ENCODE results near the gene DPEP2NB.

DPEP2NB gene

GRCh38 chr16:68015681-68016080 is at the start of gene DPEP2NB:
Gene DPEP2NB, minus strand, starts transcription at chr16:68015911. Its CDS starts 141 bp downstream, at chr16:68015770.
- no peak for DNase-seq (ENCODE audit: low read depth)

- peak; percentile 85 for DNase-seq (ENCODE audit: low read depth)
Measured at GRCh38 chr16:68064791-68065365, 49.2 kb upstream of the DPEP2NB start.

GRCh38 chr16:68062910-68063393 is 47.2 kb upstream of the DPEP2NB start:
- no peak for DNase-seq (ENCODE audit: low read depth)

- no peak for DNase-seq (ENCODE audit: low read depth)
Measured at GRCh38 chr16:68061396-68061795, 45.7 kb upstream of the DPEP2NB start.

GRCh38 chr16:68059804-68060203 is 44.1 kb upstream of the DPEP2NB start:
- DNase-seq (ENCODE audit: low read depth), result no peak

GRCh38 chr16:68055395-68055794 is 39.7 kb upstream of the DPEP2NB start:
- no peak for DNase-seq (ENCODE audit: low read depth)

- no peak for DNase-seq (ENCODE audit: low read depth)
Measured at GRCh38 chr16:68049449-68049848, 33.7 kb upstream of the DPEP2NB start.

GRCh38 chr16:68047987-68048386 is 32.3 kb upstream of the DPEP2NB start:
- DNase-seq (ENCODE audit: low read depth), result no peak

GRCh38 chr16:68046106-68046505 is 30.4 kb upstream of the DPEP2NB start:
- no peak for DNase-seq (ENCODE audit: low read depth)

- DNase-seq (ENCODE audit: low read depth), result no peak
Measured at GRCh38 chr16:68041783-68042182, 26.1 kb upstream of the DPEP2NB start.

GRCh38 chr16:68040506-68041288 is 25.0 kb upstream of the DPEP2NB start:
- DNase-seq (ENCODE audit: low read depth), result peak; percentile 57

GRCh38 chr16:68037841-68038597 is 22.3 kb upstream of the DPEP2NB start:
- DNase-seq (ENCODE audit: low read depth), result no peak

- no peak for DNase-seq (ENCODE audit: low read depth)
Measured at GRCh38 chr16:68035227-68035626, 19.5 kb upstream of the DPEP2NB start.

GRCh38 chr16:68033101-68033500 is 17.4 kb upstream of the DPEP2NB start:
- no peak for DNase-seq (ENCODE audit: low read depth)

- DNase-seq (ENCODE audit: low read depth), result peak; percentile 14
Measured at GRCh38 chr16:68031951-68032350, 16.2 kb upstream of the DPEP2NB start.

- peak; percentile 81 for DNase-seq (ENCODE audit: low read depth)
Measured at GRCh38 chr16:68030108-68030507, 14.4 kb upstream of the DPEP2NB start.

- no peak for DNase-seq (ENCODE audit: low read depth)
Measured at GRCh38 chr16:68028996-68029395, 13.3 kb upstream of the DPEP2NB start.

- peak; percentile 94 for DNase-seq (ENCODE audit: low read depth)
Measured at GRCh38 chr16:68022728-68023537, 7.2 kb upstream of the DPEP2NB start, which contains the start of the genes DDX28 and DUS2. Gene DDX28, minus strand, starts transcription at chr16:68023232. Its CDS starts 30 bp downstream, at chr16:68023202. Gene DUS2, plus strand, starts transcription at chr16:68023284. Its CDS starts 14,740 bp downstream, at chr16:68038024.

GRCh38 chr16:68022278-68022727 is 6.6 kb upstream of the DPEP2NB start:
- DNase-seq (ENCODE audit: low read depth), result no peak

GRCh38 chr16:68021490-68021889 is 5.8 kb upstream of the DPEP2NB start:
- DNase-seq (ENCODE audit: low read depth), result no peak

GRCh38 chr16:68019167-68019680 is 3.5 kb upstream of the DPEP2NB start:
- DNase-seq (ENCODE audit: low read depth), result no peak

All from iris pigment epithelial cell (primary cell).